ENCODE measurements around the gene POTEJ.
A peak's percentile ranks its signal among the peaks of the same experiment; 100 is the strongest.
"Not testable (repeated sequence)": the region's sequence is repeated elsewhere in the genome, so short reads cannot be mapped to it uniquely, and the experiment has no call there.

POTEJ gene

GRCh38 chr2:130611140-130611539 lies at the start of gene POTEJ:
TSS of gene POTEJ (plus strand) at chr2:130611440. CDS start at chr2:130611533, 93 bp downstream.
- DNase-seq (ENCODE audit: extremely low read depth in 1 of 2, low read depth in 1 of 2): not testable (repeated sequence)

- DNase-seq (ENCODE audit: extremely low read depth in 1 of 2, low read depth in 1 of 2): not testable (repeated sequence)
These were observed 45.1 kb upstream of the POTEJ start for GRCh38 chr2:130566165-130566564.

DNA sequence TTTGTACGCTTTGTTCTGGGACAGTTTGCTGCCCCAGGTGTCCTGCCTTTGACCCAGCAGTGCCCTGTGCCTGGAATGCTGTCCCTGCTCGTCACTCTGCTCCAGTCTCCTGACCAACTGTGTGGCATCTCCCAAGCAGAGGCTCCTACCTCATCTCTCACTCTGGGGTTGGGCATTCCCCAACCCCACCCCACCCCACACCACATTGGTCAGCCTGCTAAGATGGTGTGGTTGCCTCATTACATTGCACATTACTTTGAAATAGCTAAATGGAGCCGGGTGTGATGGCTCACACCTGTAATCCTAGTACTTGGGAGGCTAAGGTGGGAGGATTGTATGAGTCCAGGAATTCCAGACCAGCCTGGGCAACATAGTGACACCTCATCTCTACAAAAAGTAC lies 39.3 kb upstream of the POTEJ start:
- DNase-seq (ENCODE audit: extremely low read depth in 1 of 2, low read depth in 1 of 2): not testable (repeated sequence)

DNA sequence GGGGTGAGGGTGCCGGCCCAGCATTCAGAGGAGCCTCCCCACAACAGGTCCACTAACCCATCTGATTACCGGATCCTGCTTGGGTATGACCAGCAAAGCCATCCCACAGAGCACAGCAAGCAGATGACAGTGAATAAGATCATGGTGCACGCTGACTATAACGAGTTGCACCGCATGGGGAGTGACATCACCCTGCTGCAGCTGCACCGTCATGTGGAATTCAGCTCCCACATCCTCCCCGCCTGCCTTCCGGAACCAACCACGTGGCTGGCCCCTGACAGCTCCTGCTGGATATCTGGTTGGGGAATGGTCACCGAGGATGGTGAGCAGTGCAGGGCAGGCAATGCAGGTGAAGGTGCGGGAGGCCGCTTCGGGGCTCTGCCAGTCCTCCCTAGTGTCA lies 37.0 kb upstream of the POTEJ start:
- not testable (repeated sequence) for DNase-seq (ENCODE audit: extremely low read depth in 1 of 2, low read depth in 1 of 2)

- DNase-seq (ENCODE audit: extremely low read depth in 1 of 2, low read depth in 1 of 2): not testable (repeated sequence)
These were observed 34.9 kb upstream of the POTEJ start for GRCh38 chr2:130576209-130576784.

DNA sequence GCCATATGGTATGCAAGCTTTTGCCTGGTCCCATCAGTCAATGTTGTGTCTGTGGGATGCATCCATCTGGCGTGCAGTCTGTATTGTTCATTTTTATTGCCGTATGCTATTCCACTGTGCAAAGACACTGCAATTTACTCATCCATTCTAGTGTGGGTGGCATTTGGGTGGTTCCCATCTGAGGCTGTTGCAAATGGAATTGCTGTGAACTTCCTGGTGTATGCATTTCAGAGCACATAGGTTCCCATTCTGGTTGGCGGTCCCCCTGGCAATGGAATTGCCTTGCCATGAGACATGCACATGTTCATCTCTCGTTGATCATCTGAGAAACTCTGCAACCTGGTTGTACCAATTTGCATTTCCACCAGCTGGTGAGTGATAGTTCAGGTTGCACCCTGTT lies 33.7 kb upstream of the POTEJ start:
- not testable (repeated sequence) for DNase-seq (ENCODE audit: extremely low read depth in 1 of 2, low read depth in 1 of 2)

- DNase-seq (ENCODE audit: extremely low read depth in 1 of 2, low read depth in 1 of 2): not testable (repeated sequence)
These were observed 32.1 kb upstream of the POTEJ start for GRCh38 chr2:130579121-130579520.

DNA sequence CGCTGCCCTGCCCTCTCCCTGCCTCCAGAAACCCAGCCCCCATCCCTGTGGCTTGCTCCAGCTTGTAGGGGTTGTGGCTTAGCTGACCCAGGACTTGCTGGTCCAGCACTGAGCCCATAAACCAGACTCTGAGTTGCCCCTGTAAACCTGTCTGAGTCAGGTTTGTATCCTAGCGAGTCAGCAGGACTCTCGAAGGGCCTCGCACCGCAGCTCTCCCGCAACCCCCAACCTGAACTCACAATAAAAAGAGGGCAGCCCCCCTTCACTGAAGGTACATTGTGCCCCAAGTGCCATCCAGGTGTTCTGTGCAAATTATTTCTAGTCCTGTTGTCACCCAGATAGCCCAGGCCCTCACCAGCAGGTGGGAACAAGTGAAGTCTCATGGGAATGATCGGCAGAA lies 29.7 kb upstream of the POTEJ start:
- not testable (repeated sequence) for DNase-seq (ENCODE audit: extremely low read depth in 1 of 2, low read depth in 1 of 2)

- DNase-seq (ENCODE audit: extremely low read depth in 1 of 2, low read depth in 1 of 2): not testable (repeated sequence)
These were observed 28.3 kb upstream of the POTEJ start for GRCh38 chr2:130582970-130583369.

DNA sequence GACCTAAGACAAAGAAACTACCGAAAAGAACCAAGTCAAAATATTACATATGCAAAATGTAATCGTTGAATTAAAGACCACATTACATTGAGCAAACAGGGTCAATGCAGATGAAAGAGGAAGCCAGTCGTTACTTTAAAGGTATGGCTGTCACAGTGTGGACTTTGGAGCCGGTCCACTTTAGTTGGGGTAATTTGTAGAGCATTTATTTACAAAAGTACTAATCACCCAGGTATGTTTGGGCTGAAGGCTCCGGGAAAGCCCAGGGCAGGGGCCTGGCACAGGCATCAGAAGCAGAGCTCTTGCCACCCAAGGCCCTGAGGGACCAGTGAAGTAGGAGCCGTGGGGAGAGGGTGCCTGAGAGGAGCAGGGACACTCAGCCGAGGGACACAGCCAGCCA lies 27.7 kb upstream of the POTEJ start:
- not testable (repeated sequence) for DNase-seq (ENCODE audit: extremely low read depth in 1 of 2, low read depth in 1 of 2)

GRCh38 chr2:130584726-130585125 lies 26.5 kb upstream of the POTEJ start:
- not testable (repeated sequence) for DNase-seq (ENCODE audit: extremely low read depth in 1 of 2, low read depth in 1 of 2)

- DNase-seq (ENCODE audit: extremely low read depth in 1 of 2, low read depth in 1 of 2): peak; percentile 5 to 6
These were observed 22.4 kb upstream of the POTEJ start for GRCh38 chr2:130588688-130589458.

DNA sequence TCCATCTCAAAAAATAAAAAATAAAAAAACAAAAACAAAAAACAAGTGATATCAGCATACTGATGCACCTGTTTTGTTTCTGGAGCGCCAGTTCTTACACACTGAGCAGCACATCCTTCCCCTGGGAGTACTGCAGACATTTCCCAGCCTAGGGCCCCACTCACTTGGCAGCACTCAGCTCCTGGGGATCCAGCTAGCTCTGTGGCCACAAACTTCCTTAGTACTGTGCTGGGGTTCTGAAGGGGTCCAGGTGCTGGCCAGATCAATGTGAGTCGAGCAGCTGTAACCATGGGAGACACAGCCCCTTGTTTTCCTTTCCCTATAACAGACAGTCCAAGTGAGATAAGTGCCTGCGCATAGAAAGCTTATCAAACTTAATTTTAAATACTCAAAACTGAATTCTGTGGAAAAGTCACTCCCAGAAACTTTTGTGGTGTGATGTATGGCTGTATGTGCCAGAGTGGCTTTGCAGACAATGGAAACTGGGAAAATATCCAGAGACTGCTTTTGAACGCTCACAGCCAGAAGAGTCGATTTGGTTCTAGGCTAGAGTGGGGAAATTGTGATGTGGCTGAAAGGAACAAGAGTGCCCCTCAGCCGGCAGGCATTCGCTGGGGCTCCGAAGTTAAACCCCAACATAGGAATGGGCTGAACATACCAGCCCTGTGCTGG lies 20.9 kb upstream of the POTEJ start:
- not testable (repeated sequence) for DNase-seq (ENCODE audit: extremely low read depth in 1 of 2, low read depth in 1 of 2)

- DNase-seq (ENCODE audit: extremely low read depth in 1 of 2, low read depth in 1 of 2): not testable (repeated sequence)
These were observed 20.3 kb upstream of the POTEJ start for GRCh38 chr2:130590842-130591359.

- not testable (repeated sequence) for DNase-seq (ENCODE audit: extremely low read depth in 1 of 2, low read depth in 1 of 2)
These were observed 18.3 kb upstream of the POTEJ start for GRCh38 chr2:130592791-130593414.

DNA sequence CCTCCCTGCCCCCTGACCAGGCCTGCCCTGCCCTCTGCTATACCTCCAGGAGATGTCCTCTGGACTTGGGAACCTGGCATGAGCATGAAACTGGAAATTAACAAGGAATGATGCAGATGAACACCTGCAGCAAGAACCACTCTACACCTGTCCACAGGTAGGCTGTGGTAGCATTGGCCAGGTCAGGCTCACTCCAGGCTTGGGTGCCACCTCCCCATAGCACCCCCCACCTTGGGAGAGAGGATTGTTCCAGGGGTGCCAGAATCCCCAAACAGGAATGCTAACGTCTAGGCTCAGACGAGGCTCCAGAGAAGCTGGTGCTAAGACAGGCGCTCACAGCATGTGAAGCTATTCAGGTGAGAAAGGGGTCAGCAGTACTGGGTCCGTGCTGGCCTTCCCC lies 17.2 kb upstream of the POTEJ start:
- not testable (repeated sequence) for DNase-seq (ENCODE audit: extremely low read depth in 1 of 2, low read depth in 1 of 2)

- DNase-seq (ENCODE audit: extremely low read depth in 1 of 2, low read depth in 1 of 2): not testable (repeated sequence)
These were observed 14.5 kb upstream of the POTEJ start for GRCh38 chr2:130596757-130597156.

GRCh38 chr2:130597994-130598393 lies 13.2 kb upstream of the POTEJ start:
- DNase-seq (ENCODE audit: extremely low read depth in 1 of 2, low read depth in 1 of 2): not testable (repeated sequence)

- DNase-seq (ENCODE audit: extremely low read depth in 1 of 2, low read depth in 1 of 2): not testable (repeated sequence)
These were observed 12.8 kb upstream of the POTEJ start for GRCh38 chr2:130598463-130598862.

- not testable (repeated sequence) for DNase-seq (ENCODE audit: extremely low read depth in 1 of 2, low read depth in 1 of 2)
These were observed 11.8 kb upstream of the POTEJ start, which contains the start of gene CFC1 for GRCh38 chr2:130599393-130599792. TSS of gene CFC1 (minus strand) at chr2:130599575. CDS start at chr2:130599287, 288 bp downstream.

DNA sequence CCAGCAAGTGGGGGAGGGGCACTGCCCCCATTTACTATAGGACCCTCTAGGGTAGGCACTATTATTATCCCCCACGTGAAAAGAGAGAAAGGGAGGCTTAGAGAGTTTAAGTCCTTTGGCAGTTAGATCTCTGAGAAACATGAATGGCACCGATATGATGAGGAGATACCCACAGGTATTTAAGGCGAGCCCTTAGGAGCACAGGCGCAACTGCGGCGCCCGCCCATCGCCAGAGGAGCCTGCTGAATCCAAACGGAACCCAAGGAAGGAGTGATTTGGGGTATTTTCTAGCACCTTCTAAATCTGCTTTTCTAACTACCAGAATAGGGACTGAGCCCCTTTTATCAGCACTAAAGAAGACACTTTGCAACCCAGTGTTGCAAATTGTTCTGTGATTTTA lies 11.3 kb upstream of the POTEJ start:
- not testable (repeated sequence) for DNase-seq (ENCODE audit: extremely low read depth in 1 of 2, low read depth in 1 of 2)
